ENCODE measurements around the gene CARS2.

- TF ChIP-seq CTCF (IDR thresholded peaks at IDR 0.05): peak; percentile 15 to 82 (median 72)
- no peak for TF ChIP-seq POLR2A (IDR thresholded peaks at IDR 0.05)
These were observed 112.3 kb downstream of the CARS2 start for GRCh38 chr13:110593430-110594130.
